GM12878 (cell line): ENCODE data around the gene MRPL32. TPM values are rescaled to one million over a fixed set of nuclear protein-coding genes. Genes with fewer than 3 reads are reported as not detected.

Experiments used
- ATAC-seq: fragments of 200-7000 bp; cut with Tn5 transposase; 3 replicates; pipeline ENCODE4 v1.9.1; 2020; ENCODE audit warnings: mild to moderate bottlenecking, moderate library complexity
- BruUV-seq: library from RNA; stranded (reverse); fragments of 400-500 nt; replicated peaks from 2 replicates; lab custom pipeline; 2021; lab: Mats Ljungman, UMichigan
- CTCF ChIA-PET: fragments of 300-600 bp; sonication (Branson Sonifier 250); formaldehyde crosslinking; extraction: SDS; loops from one replicate; lab custom pipeline; 2021; ENCODE audit warnings: inconsistent platforms; lab: Yijun Ruan, JAX
- POLR2A ChIA-PET: fragments of 350-600 bp; formaldehyde crosslinking; extraction: SDS; loops from one replicate; lab custom pipeline; 2021; ENCODE audit warnings: inconsistent platforms; lab: Charles Lee
- RAD21 ChIA-PET: fragments of 300-600 bp; sonication (Branson Sonifier 250); formaldehyde crosslinking; loops from one replicate; lab custom pipeline; 2023; ENCODE audit warnings: antibody characterized with exemption; ENCODE audit not compliant: unreplicated experiment; lab: Charles Lee
- SMC1A ChIA-PET: fragments of 300-600 bp; sonication (Branson Sonifier 250); formaldehyde crosslinking; loops from one replicate; lab custom pipeline; 2023; ENCODE audit not compliant: unreplicated experiment, uncharacterized antibody; lab: Charles Lee
- DNase-seq: peaks from one replicate; pipeline ENCODE4 v3.0.0-alpha.2; 2011; ENCODE audit warnings: low read depth, low spot score
- FAIRE-seq: peaks from 3 replicates; lab custom pipeline; 2011; peaks lifted over from hg19 to GRCh38; lab: Jason Lieb, UNC
- H2AFZ ChIP-seq: 2 replicates; pipeline ENCODE4 v1.6.0; 2011; ENCODE audit warnings: low read depth, low read length, control low read depth; ENCODE audit not compliant: control insufficient read depth
- H3K27ac ChIP-seq: 2 replicates; pipeline ENCODE4 v1.5.1; 2011; ENCODE audit warnings: control low read depth; ENCODE audit not compliant: control insufficient read depth, insufficient read depth
- H3K27me3 ChIP-seq, 2 experiments: replicated peaks in 1 of 2; 2 replicates each; pipeline versions ENCODE4 v1.6.0 to v1.6.1; 2011; ENCODE audit warnings: low read length in 1 of 2; ENCODE audit not compliant: control insufficient read depth in 2 of 2, insufficient read depth in 2 of 2
- H3K36me3 ChIP-seq, 2 experiments: 2 replicates each; pipeline ENCODE4 v1.5.1; 2011; ENCODE audit warnings: low read length in 1 of 2; ENCODE audit not compliant: control insufficient read depth in 2 of 2, insufficient read depth in 2 of 2
- H3K4me1 ChIP-seq: 2 replicates; pipeline ENCODE4 v1.6.1; 2011; ENCODE audit warnings: mild to moderate bottlenecking, low read length, moderate library complexity, mixed read lengths; ENCODE audit not compliant: control insufficient read depth, insufficient read depth
- H3K4me2 ChIP-seq: 2 replicates; pipeline ENCODE4 v1.6.0; 2011; ENCODE audit warnings: control low read depth; ENCODE audit not compliant: control insufficient read depth, insufficient read depth
- H3K4me3 ChIP-seq: fragments of 200-600 bp; sonication (generic); 2 replicates; pipeline ENCODE4 v1.5.1; 2016
- H3K79me2 ChIP-seq: 2 replicates; pipeline ENCODE4 v1.6.0; 2011; ENCODE audit warnings: low read length; ENCODE audit not compliant: control insufficient read depth, insufficient read depth
- H3K9ac ChIP-seq: 2 replicates; pipeline ENCODE4 v1.8.0; 2011; ENCODE audit warnings: low read length, control low read depth, mixed read lengths; ENCODE audit not compliant: control insufficient read depth, insufficient read depth
- H3K9me3 ChIP-seq: replicated peaks from 3 replicates; pipeline ENCODE4 v1.5.1; 2011; ENCODE audit warnings: mild to moderate bottlenecking, low read length; ENCODE audit not compliant: control insufficient read depth, insufficient read depth
- H4K20me1 ChIP-seq: 2 replicates; pipeline ENCODE4 v1.6.0; 2011; ENCODE audit not compliant: control insufficient read depth, insufficient read depth
- BCL11A ChIP-seq: IDR thresholded peaks from 2 replicates; pipeline ENCODE4 v1.6.1; 2011; ENCODE audit warnings: low read depth, low read length
- CBFB ChIP-seq: IDR thresholded peaks from 2 replicates; pipeline ENCODE4 v1.6.1; 2016; ENCODE audit warnings: antibody characterized with exemption, low read depth
- EP300 ChIP-seq, 2 experiments: fragments of 150-350 bp in 1 of 2; IDR thresholded peaks; 2 replicates each; pipeline ENCODE4 v1.6.1; 2011 to 2012; ENCODE audit warnings: low read depth in 2 of 2, low read length in 2 of 2, borderline replicate concordance in 1 of 2, improper control_type of control experiment in 1 of 2, inconsistent platforms in 1 of 2; ENCODE audit not compliant: control insufficient read depth in 1 of 2
- ETV6 ChIP-seq, 2 experiments: fragments of 450-650 bp in 1 of 2; IDR thresholded peaks in 1 of 2; conservative IDR thresholded peaks in 1 of 2; 2 replicates each; pipeline ENCODE4 v1.6.1; 2014; ENCODE audit warnings: antibody characterized with exemption in 1 of 2, borderline replicate concordance in 1 of 2, low read depth in 1 of 2, mild to moderate bottlenecking in 1 of 2, moderate library complexity in 1 of 2
- KLF5 ChIP-seq: fragments of 450-650 bp; IDR thresholded peaks from 2 replicates; pipeline ENCODE4 v1.6.1; 2014; ENCODE audit warnings: mild to moderate bottlenecking; ENCODE audit not compliant: partially characterized antibody
- MEF2A ChIP-seq: IDR thresholded peaks from 2 replicates; pipeline ENCODE4 v1.6.1; 2011; ENCODE audit warnings: low read depth, mild to moderate bottlenecking, low read length, moderate library complexity; ENCODE audit not compliant: insufficient read depth
- MTA2 ChIP-seq: fragments of 450-650 bp; IDR thresholded peaks from 2 replicates; pipeline ENCODE4 v1.6.1; 2016; ENCODE audit warnings: low read depth, mild to moderate bottlenecking, moderate library complexity
- NFYA ChIP-seq: IDR thresholded peaks from 2 replicates; pipeline ENCODE4 v1.6.1; 2011; ENCODE audit warnings: low read depth, mild to moderate bottlenecking, low read length, improper control_type of control experiment, borderline replicate concordance
- NFYB ChIP-seq: IDR thresholded peaks from 2 replicates; pipeline ENCODE4 v1.6.1; 2011; ENCODE audit warnings: low read depth, mild to moderate bottlenecking, low read length, improper control_type of control experiment, moderate library complexity; ENCODE audit not compliant: insufficient read depth
- PML ChIP-seq: IDR thresholded peaks from 2 replicates; pipeline ENCODE4 v1.6.1; 2012; ENCODE audit warnings: low read length, inconsistent platforms
- POU2F2 ChIP-seq: IDR thresholded peaks from 3 replicates; pipeline ENCODE4 v1.6.1; 2011; ENCODE audit warnings: low read depth, mild to moderate bottlenecking, low read length, borderline replicate concordance
- SP1 ChIP-seq: IDR thresholded peaks from one replicate; pipeline ENCODE4 v1.6.1; 2011; ENCODE audit warnings: low read depth, low read length
- SREBF1 ChIP-seq: IDR thresholded peaks from 2 replicates; pipeline ENCODE4 v1.6.1; 2012; ENCODE audit warnings: mild to moderate bottlenecking, low read length
- TAF1 ChIP-seq: IDR thresholded peaks from 2 replicates; pipeline ENCODE4 v1.6.1; 2011; ENCODE audit warnings: mild to moderate bottlenecking, low read depth, low read length, borderline replicate concordance
- TARDBP ChIP-seq: IDR thresholded peaks from 2 replicates; pipeline ENCODE4 v1.6.1; 2016; ENCODE audit warnings: borderline replicate concordance
- ZBED1 ChIP-seq: IDR thresholded peaks from 2 replicates; pipeline ENCODE4 v1.6.1; 2016; ENCODE audit warnings: borderline replicate concordance
- ZNF207 ChIP-seq: fragments of 450-650 bp; IDR thresholded peaks from 2 replicates; pipeline ENCODE4 v1.6.1; 2014; ENCODE audit warnings: antibody characterized with exemption, mild to moderate bottlenecking, borderline replicate concordance
- ZNF274 ChIP-seq: IDR thresholded peaks from one replicate; pipeline ENCODE4 v1.8.0; 2011; ENCODE audit not compliant: insufficient read length, insufficient read depth
- WGBS: methylation state at CpG from one replicate; pipeline ENCODE4 v1.1.6; 2016; ENCODE audit warnings: low lambda C conversion rate; ENCODE audit not compliant: insufficient replicate concordance, insufficient coverage; ENCODE audit errors: missing lambda C conversion rate; 5-methylcytosine and 5-hydroxymethylcytosine counted together
- in situ Hi-C: fragments of 300-500 bp; cut with MboI; formaldehyde crosslinking; loops from 9 replicates; pipeline ENCODE4 v1.14.3; 2018; ENCODE audit warnings: mixed read lengths
- intact Hi-C: fragments of 100-400 bp; cut with micrococcal nuclease; formaldehyde crosslinking; loops from one replicate; pipeline ENCODE4 v1.14.2; 2022; ENCODE audit not compliant: unreplicated experiment
- polyA plus RNA-seq, 11 experiments: library from polyadenylated mRNA; depleted of rRNA in 4 of 11; unstranded in 6 of 11; stranded (reverse) in 5 of 11; fragments of >200 nt; fragmentation: Nextera tagmentation in 4 of 11; fragmentation: Illumina TruSeq in 1 of 11; extraction: Ambion mirVana in 4 of 11; extraction: Trizol in 1 of 11; gene quantifications; 1 replicate in 1 of 11; 2 replicates in 10 of 11; pipeline versions ENCODE4 v1.2.1 to v1.2.3, GENCODE V29; 2011 to 2016; ENCODE audit warnings: inconsistent platforms in 2 of 11, missing spikeins in 2 of 11, low read depth in 1 of 11
- total RNA-seq, 4 experiments: library from RNA; depleted of rRNA in 3 of 4; stranded (reverse); fragments of >200 nt in 3 of 4; fragmentation: Illumina TruSeq in 1 of 4; extraction: Trizol in 1 of 4; gene quantifications; 2 replicates each; pipeline versions ENCODE4 v1.2.1 to v1.2.3, GENCODE V29; 2013 to 2021
- TF ChIP-seq, protein P1 (sequence below), 3 experiments: IDR thresholded peaks in 2 of 3; conservative IDR thresholded peaks in 1 of 3; 2 replicates each; pipeline ENCODE4 v1.5.1; 2011; ENCODE audit warnings: low read depth in 3 of 3, low read length in 3 of 3, mild to moderate bottlenecking in 3 of 3, control low read depth in 2 of 3, moderate library complexity in 2 of 3, inconsistent platforms in 1 of 3, mixed read lengths in 1 of 3; ENCODE audit not compliant: control insufficient read depth in 2 of 3, insufficient read depth in 1 of 3; ENCODE audit errors: extremely low read depth in 1 of 3
- TF ChIP-seq, protein P2 (sequence below): fragments of 450-650 bp; formaldehyde crosslinking; IDR thresholded peaks from 2 replicates; pipeline ENCODE4 v1.5.0; 2022; ENCODE audit warnings: mild to moderate bottlenecking, missing genetic modification characterization

MRPL32 gene
- total and polyA plus RNA-seq, 10 of the 15 experiments (the other 5 are each of a cell fraction or from before 2014, with no cell fraction given), result 65.3 to 339 (median 112) TPM

DNA sequence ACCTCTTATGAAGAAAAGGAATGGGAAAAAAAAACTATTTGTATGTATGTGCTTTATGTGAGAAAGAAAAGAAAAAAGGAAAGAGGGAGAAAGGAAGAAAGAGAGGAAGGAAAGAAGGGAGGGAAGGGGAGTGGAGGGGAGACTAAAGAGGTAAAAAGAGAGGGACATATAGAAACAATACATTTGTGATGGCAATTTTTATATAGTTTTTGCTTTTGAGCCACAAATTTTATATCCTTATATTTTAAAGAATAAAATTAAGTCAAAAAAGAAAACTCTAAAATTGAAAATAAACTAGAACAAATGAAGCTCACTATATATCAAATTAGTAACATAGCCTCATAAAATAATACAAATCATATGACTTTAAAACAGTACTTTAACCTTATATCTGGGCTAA, 31.3 kb upstream of the MRPL32 start (continued):
- TF ChIP-seq EP300 (IDR thresholded peaks at IDR 0.05; ENCODE audit: borderline replicate concordance in 1 of 2, control insufficient read depth in 1 of 2, low read depth in 2 of 2, low read length in 2 of 2), result no peak
- TF ChIP-seq CBFB, result no peak
- no peak for TF ChIP-seq NFYA
- no peak for TF ChIP-seq NFYB
- TF ChIP-seq KLF5, result no peak
- no peak for TF ChIP-seq BCL11A
- TF ChIP-seq, protein P1, sequence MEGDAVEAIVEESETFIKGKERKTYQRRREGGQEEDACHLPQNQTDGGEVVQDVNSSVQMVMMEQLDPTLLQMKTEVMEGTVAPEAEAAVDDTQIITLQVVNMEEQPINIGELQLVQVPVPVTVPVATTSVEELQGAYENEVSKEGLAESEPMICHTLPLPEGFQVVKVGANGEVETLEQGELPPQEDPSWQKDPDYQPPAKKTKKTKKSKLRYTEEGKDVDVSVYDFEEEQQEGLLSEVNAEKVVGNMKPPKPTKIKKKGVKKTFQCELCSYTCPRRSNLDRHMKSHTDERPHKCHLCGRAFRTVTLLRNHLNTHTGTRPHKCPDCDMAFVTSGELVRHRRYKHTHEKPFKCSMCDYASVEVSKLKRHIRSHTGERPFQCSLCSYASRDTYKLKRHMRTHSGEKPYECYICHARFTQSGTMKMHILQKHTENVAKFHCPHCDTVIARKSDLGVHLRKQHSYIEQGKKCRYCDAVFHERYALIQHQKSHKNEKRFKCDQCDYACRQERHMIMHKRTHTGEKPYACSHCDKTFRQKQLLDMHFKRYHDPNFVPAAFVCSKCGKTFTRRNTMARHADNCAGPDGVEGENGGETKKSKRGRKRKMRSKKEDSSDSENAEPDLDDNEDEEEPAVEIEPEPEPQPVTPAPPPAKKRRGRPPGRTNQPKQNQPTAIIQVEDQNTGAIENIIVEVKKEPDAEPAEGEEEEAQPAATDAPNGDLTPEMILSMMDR (IDR thresholded peaks at IDR 0.05 in 2 of 3, conservative IDR thresholded peaks at IDR 0.05 in 1 of 3; ENCODE audit: control insufficient read depth in 2 of 3, extremely low read depth in 1 of 3, insufficient read depth in 1 of 3, low read depth in 3 of 3, low read length in 3 of 3), result no peak
- no peak for TF ChIP-seq TAF1

DNA sequence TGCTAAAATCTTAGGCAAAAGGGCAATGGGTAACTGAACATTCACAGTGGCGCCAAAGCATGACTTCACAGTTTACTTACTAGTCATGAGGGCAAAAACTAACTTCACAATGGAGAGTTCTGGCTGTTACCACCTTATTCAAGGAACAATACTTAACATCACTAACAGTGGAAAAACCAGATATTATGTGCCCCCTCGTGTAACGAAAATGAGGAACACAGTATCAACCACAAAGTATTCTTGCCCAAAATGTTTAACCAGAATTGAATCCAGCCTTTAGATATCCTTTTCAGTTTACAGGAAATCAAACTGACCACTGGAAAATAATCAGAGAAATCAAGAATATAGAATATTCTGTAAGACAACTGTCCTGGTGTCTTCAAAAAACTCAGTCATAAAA, 29.8 kb upstream of the MRPL32 start:
- no peaks in the 10 kb centered on the region for H3K79me2 ChIP-seq
- 0% methylated on average over 3 of the region's 3 CpGs for WGBS
- TF ChIP-seq MEF2A, result no peak
- no peak for TF ChIP-seq TARDBP
- TF ChIP-seq, protein P2, sequence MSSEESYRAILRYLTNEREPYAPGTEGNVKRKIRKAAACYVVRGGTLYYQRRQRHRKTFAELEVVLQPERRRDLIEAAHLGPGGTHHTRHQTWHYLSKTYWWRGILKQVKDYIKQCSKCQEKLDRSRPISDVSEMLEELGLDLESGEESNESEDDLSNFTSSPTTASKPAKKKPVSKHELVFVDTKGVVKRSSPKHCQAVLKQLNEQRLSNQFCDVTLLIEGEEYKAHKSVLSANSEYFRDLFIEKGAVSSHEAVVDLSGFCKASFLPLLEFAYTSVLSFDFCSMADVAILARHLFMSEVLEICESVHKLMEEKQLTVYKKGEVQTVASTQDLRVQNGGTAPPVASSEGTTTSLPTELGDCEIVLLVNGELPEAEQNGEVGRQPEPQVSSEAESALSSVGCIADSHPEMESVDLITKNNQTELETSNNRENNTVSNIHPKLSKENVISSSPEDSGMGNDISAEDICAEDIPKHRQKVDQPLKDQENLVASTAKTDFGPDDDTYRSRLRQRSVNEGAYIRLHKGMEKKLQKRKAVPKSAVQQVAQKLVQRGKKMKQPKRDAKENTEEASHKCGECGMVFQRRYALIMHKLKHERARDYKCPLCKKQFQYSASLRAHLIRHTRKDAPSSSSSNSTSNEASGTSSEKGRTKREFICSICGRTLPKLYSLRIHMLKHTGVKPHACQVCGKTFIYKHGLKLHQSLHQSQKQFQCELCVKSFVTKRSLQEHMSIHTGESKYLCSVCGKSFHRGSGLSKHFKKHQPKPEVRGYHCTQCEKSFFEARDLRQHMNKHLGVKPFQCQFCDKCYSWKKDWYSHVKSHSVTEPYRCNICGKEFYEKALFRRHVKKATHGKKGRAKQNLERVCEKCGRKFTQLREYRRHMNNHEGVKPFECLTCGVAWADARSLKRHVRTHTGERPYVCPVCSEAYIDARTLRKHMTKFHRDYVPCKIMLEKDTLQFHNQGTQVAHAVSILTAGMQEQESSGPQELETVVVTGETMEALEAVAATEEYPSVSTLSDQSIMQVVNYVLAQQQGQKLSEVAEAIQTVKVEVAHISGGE (CRISPR knock-in tag), result no peak
- TF ChIP-seq ZNF207, result no peak
- no peak for TF ChIP-seq ZNF274
- TF ChIP-seq EP300 (IDR thresholded peaks at IDR 0.05; ENCODE audit: borderline replicate concordance in 1 of 2, control insufficient read depth in 1 of 2, low read depth in 2 of 2, low read length in 2 of 2), result no peak
- TF ChIP-seq ZBED1, result no peak
- TF ChIP-seq SP1, result no peak
- no peak for TF ChIP-seq SREBF1
- TF ChIP-seq ETV6 (conservative IDR thresholded peaks at IDR 0.05 in 1 of 2, IDR thresholded peaks at IDR 0.05 in 1 of 2; ENCODE audit: borderline replicate concordance in 1 of 2, low read depth in 1 of 2), result no peak
- TF ChIP-seq PML, result no peak
- TF ChIP-seq MTA2, result no peak
- TF ChIP-seq POU2F2, result no peak

More for the DNA sequence above, 29.8 kb upstream of the MRPL32 start:
- no peaks in the 10 kb centered on the region for H3K36me3 ChIP-seq
- H3K9me3 ChIP-seq, result no peaks in the 10 kb centered on the region
- ChIA-PET POLR2A (no interaction called here), SMC1A (no interaction called here), RAD21 (no interaction called here), CTCF (no interaction called here)
- no peak overlapping the region for H3K9ac ChIP-seq
- ATAC-seq, result no peak
- in situ Hi-C loops (no loop called here), intact Hi-C loops (no loop called here)
- DNase-seq, result no peak
- no peak for FAIRE-seq
- no TSS peak for BruUV-seq
- no peak overlapping the region for H2AFZ ChIP-seq
- no peaks in the 10 kb centered on the region for H3K4me1 ChIP-seq
- no peak overlapping the region for H3K27ac ChIP-seq
- no peaks in the 10 kb centered on the region for H4K20me1 ChIP-seq
- no peak overlapping the region for H3K4me3 ChIP-seq
- H3K27me3 ChIP-seq, result no peaks in the 10 kb centered on the region; a peak in 1 of 4 replicates
- H3K4me2 ChIP-seq, result no peak overlapping the region
